MM.1S (cell line): Measurements from ENCODE around the gene SNX27.

Experiments used
- EZH2 ChIP-seq: fragments of 300-600 bp; sonication (generic); optimal IDR thresholded peaks from 2 replicates; pipeline ENCODE3; 2017; ENCODE audit warnings: low read depth, mild to moderate bottlenecking, antibody characterized with exemption, low read length, mixed read lengths
- EZH2phosphoT487 ChIP-seq: fragments of 300-600 bp; sonication (generic); IDR thresholded peaks from 2 replicates; pipeline ENCODE4 v1.6.1; 2018; ENCODE audit warnings: antibody characterized with exemption, low read length
- TF ChIP-seq, protein P1 (sequence below): fragments of 300-600 bp; sonication (generic); IDR thresholded peaks from 2 replicates; pipeline ENCODE4 v1.5.1; 2016; ENCODE audit warnings: antibody characterized with exemption, low read length, mixed read lengths

DNA sequence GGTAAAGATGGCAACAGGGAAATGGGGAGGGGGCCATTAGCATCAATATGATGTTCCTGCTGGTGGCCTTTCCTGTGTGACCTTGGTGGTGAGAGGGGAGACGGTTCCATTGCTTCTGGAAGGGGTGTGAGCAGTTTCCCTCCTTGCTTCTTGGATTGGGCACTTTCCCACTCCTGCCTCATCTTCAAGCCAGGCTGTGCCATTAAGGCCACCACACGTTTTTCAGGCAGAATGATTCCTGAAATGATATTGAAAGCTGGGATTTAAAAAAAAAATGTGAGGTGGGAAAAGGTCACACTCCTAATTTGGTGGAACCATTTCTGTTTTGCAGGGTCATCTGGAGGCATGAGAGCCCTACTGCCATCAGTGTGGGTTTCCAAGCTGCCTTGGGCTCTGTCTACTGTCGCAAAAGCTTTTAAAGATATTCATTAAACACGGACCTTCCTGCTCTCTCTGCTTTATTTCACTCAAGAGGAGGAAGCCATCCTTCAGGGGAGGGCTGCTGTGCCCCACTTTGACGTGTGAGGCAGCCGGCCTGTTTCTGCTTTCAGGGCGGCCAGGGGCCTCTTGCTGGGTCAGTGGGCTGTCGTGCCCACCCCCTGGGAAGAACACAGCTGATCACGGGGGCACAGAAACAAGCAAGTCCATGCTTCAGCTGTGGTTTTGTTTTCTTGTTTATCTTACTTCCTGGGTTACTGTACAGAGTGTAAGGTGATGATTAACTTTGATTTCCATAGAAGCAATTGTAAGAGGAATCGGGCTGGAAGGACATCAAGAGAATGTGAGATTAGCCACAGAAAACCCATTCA lies 117.5 kb downstream of the SNX27 start:
- TF ChIP-seq, protein P1, sequence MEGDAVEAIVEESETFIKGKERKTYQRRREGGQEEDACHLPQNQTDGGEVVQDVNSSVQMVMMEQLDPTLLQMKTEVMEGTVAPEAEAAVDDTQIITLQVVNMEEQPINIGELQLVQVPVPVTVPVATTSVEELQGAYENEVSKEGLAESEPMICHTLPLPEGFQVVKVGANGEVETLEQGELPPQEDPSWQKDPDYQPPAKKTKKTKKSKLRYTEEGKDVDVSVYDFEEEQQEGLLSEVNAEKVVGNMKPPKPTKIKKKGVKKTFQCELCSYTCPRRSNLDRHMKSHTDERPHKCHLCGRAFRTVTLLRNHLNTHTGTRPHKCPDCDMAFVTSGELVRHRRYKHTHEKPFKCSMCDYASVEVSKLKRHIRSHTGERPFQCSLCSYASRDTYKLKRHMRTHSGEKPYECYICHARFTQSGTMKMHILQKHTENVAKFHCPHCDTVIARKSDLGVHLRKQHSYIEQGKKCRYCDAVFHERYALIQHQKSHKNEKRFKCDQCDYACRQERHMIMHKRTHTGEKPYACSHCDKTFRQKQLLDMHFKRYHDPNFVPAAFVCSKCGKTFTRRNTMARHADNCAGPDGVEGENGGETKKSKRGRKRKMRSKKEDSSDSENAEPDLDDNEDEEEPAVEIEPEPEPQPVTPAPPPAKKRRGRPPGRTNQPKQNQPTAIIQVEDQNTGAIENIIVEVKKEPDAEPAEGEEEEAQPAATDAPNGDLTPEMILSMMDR = no peak
- TF ChIP-seq EZH2 (no peak), EZH2phosphoT487 (no peak)
